Stimulated activated CD8-positive, alpha-beta memory T cell treated with anti-CD3 and anti-CD28 coated beads, Interleukin-4, amount 100 ng/mL, for 1 hour (primary cell): ENCODE measurements around the gene TUBA4A.

ENCODE experiments used
- DNase-seq, 2 donors: peaks; one replicate each; pipeline ENCODE4 v3.0.0-alpha.2; 2020; ENCODE audit warnings: low read depth in 2 of 2, low spot score in 1 of 2

TUBA4A gene

DNA sequence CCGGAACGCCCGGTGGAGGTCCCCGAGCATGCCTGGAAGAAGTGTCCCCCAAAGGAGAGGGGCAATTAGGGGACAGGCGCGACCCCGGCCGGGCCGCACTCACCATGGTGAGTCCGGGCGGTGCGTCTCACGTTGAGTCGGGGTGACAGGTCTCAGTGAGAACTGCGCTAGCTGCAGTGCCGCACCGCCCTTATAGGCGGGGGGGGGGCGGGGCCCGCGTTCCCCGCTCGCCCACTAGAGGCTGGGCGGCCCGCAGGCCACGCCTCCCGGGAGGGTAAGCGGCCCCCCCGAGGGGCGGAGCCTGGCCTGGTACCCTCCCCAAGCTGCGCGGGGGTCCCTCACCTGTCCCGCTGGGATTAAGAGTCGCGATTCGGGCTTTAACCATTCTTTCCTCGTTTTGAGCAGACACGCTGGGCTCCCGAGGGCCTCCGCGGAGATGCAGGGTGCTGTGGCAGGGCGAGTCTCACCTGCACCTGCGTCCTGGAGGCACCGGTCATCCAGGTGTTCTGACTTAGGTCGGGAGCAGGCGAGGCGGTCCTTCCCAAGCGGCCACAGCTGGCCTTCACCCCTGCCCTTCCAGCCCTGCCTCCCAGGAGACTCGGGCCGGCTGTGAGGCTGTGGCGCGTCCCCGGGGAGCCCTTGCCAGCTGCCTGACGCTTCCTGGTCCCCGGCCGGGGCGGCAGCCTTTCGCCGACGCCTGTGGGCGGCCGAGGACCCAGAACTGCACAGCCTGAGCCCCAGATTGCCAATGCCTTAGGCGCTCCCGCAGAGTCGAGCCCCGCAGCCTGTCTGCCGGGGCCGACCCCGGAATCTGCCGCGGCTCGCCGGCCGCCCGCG is at the start of gene TUBA4A:
Gene TUBA4A (minus strand): TSS at position 166 of the 837 bp plus-strand sequence. CDS start 60 bp downstream, at position 106.
- peak; percentile 76 to 87 for DNase-seq

GRCh38 chr2:219302412-219302968 is 48.8 kb upstream of the TUBA4A start:
- DNase-seq, result no peak

GRCh38 chr2:219300022-219300421 is 46.3 kb upstream of the TUBA4A start:
- no peak for DNase-seq

DNA sequence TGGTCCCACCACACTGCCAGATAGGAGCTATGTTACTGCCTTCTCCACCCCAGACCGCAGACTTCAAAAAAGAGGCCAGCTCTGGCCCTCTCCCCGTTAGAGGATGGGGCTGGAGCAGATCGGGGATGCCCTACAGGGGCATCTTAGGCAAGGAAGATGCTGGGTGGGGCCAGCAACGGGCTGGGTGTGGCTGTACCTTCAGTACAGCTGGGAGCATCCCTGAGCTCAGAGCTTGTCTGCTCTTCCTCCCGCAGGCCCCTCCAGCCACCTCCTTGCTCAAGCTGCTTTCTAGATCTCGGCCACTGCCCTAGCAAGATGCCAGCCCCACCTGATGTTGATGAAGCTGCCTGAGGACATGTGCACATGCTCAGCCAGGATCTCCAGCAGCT is 45.6 kb upstream of the TUBA4A start:
- DNase-seq, result no peak

DNA sequence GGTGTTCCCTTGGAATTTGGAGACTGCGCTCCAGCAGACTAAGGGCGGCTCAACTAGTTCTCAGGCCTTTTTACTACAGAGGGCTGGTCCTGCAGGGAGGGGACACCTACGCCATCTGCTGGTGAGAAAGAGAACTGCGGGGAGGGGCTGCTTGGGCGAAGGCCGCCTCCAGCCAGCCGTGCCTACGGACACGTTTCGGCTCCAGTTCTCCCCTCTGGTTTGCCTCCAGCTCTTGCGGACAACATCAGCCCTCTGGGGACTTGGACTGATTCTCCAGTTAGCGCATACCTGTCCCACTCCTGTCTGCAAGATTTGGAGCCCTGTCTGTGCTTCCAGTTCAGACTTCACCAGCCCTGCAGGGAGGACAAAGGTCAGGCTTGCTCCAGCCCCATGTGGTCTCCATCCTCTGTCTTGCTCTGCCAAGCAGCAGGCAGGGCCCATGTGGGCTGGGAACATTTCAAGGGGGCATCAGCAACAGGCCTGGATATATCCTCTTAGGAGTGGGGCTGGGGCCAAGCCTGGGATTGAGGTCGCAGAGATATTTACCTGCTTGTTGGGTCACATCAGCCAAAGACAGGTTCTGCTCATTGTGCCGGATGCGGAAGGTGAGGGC is 45.1 kb upstream of the TUBA4A start:
- DNase-seq, result peak; percentile 82 to 83

DNA sequence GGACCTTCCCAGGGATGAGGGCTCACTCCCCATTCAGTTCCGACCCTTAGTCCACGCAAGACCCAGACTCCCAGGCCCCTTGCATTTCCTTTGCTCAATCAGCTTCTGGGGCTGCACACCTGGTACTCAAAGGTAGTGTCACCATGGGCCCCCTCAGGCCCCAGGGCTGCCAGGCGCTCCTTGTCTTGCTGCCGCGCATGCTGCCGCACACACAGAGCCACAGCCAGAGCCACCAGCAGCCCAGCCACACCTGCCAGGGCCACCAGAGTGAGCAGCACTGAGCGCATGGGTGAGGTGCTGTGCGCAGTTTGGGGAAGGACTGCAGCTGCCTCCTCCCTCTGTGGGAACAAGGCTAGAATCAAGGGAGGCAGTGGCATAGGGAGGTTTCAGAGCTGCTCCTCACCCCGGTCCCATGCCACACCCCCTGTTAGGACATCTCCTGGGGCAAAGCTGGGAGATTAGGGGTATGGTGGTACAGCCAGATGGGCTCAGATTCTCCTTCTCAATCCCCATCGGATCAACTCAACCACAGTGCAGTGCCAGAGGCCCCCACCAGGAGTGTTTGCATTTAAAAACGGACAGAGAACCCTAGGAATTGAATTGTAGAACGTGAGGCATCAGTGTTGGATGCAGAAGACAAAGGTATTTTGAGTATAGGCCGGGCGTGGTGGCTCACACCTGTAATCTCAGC is 44.2 kb upstream of the TUBA4A start:
- DNase-seq, result no peak

DNA sequence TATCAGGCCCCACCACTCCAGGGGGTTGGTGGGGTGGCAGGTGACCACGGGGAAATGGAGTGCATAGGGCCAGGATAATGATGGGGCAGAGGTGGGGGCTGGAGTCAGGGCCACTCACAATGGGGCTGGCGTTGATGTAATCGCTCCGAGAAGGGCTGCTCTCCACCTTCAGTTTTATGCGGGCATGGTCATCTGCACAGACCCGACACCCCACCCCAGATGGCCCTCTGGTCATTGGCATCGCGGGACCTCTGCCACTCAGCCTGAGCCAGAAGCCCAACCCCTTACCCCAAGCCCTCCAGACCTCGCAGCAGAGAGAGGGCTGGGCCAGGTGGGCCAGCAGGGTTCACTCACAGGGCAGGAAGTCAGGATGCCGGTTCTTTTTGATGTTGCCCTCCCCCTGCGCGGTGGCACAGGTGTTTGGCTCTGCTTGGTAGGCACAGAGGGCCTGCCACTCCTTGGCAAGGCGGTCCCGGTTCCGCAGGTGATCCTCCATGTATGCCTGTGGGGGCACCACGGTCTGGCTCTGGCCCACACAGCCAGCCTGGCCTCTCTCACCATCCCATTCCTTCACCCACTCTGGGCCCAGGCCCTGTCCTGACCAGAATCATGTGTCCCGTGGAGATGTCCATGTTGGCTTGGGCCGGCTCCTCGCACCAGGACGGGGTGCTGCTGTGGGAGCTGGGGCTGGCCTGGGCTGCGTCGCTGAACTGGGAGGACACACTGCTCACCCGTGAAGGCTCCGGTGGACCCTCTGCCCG is 43.1 kb upstream of the TUBA4A start:
- DNase-seq, result no peak

DNA sequence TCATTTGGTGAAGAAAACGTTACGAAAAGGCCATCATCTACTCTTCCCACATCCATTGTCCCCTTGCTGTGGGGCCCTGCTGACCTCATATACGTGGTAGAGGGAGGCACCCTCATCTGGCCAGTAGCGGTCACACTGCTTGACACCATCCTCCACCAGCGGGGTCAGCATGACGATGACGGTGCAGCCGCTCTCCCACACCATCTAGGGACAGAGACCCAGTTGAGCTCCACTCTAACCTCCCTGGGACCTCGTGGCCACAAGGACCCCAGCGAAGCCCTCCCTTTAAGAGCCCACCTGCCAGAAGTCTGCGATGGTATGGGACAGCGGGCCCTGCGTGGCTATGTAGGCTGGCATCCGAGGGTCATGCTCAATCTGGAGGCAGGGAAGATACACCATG is 42.4 kb upstream of the TUBA4A start:
- DNase-seq, result no peak

DNA sequence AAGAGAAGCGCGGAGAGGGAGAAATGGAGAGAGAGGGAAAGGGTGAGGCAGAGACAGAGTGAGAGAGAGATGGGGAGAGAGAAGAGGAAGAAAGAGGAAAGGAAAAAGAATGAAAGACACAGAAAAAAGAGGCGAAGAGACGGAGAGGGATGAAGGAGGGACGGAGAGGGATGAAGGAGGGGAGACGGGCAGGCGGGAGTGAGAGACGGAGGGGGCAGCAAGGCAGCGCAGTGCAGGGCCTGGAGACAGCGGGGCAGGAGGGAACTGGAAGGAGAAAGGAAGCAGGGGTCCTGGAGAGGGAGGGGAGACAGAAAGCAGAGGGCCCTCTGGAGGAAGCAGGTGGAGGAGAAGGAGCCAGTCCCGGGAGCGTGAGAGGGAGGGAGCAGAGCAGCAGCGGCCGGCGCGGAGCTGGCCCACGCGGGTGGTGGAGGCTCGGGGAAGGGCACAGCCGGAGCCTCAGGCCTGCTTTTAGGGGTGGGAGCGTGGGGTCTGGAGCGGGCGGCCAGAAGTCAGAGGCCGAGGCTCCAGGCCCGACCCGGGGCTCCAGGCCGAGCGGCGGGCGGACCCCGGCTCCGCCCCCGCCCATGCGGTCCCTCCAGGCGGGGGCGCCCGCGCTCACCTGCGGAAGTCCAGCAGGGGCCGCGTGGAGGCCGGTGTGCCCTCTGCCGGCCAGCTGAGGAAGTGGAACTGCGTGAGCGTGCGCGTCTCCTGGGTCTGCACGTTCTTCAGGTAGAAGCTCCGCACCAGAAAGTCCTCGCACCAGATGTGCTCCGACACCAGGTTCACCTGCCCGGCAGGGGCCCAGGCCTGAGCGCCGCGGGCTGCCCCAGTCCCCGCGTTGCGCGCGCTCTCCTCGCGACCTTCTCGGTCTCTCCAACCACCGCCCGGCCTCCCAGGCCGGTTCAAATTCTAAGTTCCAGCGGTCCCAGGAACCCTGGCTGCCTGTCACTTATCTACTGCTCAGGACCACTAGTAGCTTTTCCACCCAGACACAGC is 40.9 kb upstream of the TUBA4A start:
- peak; percentile 64 to 78 for DNase-seq

- no peak for DNase-seq
Measured at GRCh38 chr2:219293736-219294231, 40.1 kb upstream of the TUBA4A start.

GRCh38 chr2:219292616-219293015 is 38.9 kb upstream of the TUBA4A start:
- DNase-seq, result no peak

DNA sequence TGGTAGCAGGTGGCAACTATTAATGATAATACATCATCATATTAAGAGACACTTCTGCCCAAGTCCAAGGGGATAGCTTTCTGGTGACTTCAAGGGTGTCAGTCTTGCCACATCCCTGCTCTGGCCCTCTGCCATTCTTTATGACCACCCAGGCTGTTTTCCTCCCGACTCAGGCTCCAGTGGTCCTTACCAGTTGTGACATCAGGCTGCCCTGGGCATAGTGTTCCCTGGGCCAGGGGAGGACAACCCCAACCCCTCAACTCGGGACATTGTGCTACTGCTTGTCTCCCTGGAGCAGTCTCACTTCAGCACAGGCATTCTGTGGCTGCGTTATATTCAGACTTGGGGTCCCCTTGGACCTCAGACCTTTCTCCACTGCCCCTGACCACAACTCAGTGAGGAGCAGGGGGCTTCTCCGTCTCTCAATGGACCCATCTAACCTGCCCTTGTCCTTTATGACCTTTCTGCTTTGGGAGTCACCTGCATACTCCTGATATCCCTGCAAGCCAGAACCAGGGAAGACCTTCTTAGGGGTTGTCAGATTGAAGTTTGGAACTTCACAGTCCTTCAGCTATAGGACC is 38.3 kb upstream of the TUBA4A start:
- no peak for DNase-seq

GRCh38 chr2:219291394-219291793 is 37.7 kb upstream of the TUBA4A start:
- DNase-seq, result no peak

DNA sequence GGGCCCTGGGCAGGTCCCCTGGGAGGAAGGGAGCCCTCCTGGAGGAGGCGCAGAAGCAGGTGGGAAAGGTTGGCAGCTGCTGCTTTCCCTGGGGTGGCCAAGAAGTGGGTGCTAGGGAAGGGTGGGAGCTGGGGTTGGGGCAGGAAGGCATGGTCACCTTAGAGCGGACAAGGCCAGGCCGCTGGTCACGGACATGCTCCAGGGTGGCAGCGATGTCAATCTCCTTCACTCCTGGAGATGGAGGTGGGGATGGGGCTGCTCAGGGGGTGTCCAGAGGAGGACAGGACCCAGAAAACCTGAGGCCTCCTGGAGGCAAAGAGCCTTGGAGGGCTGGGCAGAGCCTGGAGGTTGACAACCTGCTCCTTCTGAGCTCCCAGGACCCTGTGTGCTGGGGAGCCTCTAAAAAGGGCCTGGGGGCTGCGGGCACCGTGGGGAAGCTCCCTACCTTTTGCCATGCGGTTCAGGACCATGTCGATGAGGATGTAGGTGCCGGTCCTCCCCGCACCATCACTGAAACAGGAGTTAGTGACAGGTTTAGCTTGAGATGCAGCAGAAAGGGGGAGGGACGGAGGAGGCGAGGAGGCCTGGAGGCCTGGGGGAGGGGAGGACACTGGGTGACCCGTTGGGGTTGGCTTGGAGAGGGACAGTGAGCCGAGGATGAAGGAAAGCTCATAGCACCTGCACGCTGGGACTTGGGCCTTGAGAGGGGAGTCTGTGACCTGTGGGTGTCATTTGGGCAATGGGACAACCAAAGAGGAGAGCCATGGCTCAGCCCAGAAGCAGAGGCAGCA is 36.9 kb upstream of the TUBA4A start:
- DNase-seq, result no peak

GRCh38 chr2:219289537-219290361 is 36.0 kb upstream of the TUBA4A start:
- DNase-seq, result no peak

- DNase-seq, result no peak
Measured at GRCh38 chr2:219289195-219289536, 35.4 kb upstream of the TUBA4A start.

GRCh38 chr2:219287580-219288265 is 34.0 kb upstream of the TUBA4A start:
- no peak for DNase-seq
